HEK293T (cell line): ENCODE results near the gene F8.

Source experiments
- CTCF ChIA-PET: fragments of 350-600 bp; formaldehyde crosslinking; extraction: SDS; loops from one replicate; lab custom pipeline; 2021; ENCODE audit warnings: antibody characterized with exemption, inconsistent platforms; lab: Yijun Ruan, JAX
- POLR2A ChIA-PET: fragments of 350-600 bp; formaldehyde crosslinking; extraction: SDS; loops from one replicate; lab custom pipeline; 2020; ENCODE audit warnings: antibody characterized with exemption, inconsistent platforms; lab: Yijun Ruan, JAX
- DNase-seq: peaks from one replicate; pipeline ENCODE4 v3.0.0; 2012; ENCODE audit warnings: mixed read lengths; ENCODE audit errors: extremely low spot score
- ARNT ChIP-seq: fragments of 450-650 bp; IDR thresholded peaks from 2 replicates; pipeline ENCODE4 v1.6.1; 2017; ENCODE audit warnings: mild to moderate bottlenecking
- BHLHE40 ChIP-seq: fragments of 450-650 bp; IDR thresholded peaks from 2 replicates; pipeline ENCODE4 v1.6.1; 2016; ENCODE audit warnings: mild to moderate bottlenecking, moderate library complexity, borderline replicate concordance
- CTBP1 ChIP-seq: fragments of 450-650 bp; IDR thresholded peaks from 2 replicates; pipeline ENCODE4 v1.6.1; 2016; ENCODE audit warnings: borderline replicate concordance
- ELF4 ChIP-seq: fragments of 450-650 bp; IDR thresholded peaks from 2 replicates; pipeline ENCODE4 v1.6.1; 2017; ENCODE audit warnings: antibody characterized with exemption
- FOXA1 ChIP-seq: fragments of 450-650 bp; IDR thresholded peaks from 2 replicates; pipeline ENCODE4 v1.6.1; 2016; ENCODE audit warnings: mild to moderate bottlenecking
- FOXK2 ChIP-seq: fragments of 450-650 bp; IDR thresholded peaks from 2 replicates; pipeline ENCODE4 v1.6.1; 2016; ENCODE audit warnings: mild to moderate bottlenecking
- FOXM1 ChIP-seq: fragments of 450-650 bp; IDR thresholded peaks from 2 replicates; pipeline ENCODE4 v1.6.1; 2017; ENCODE audit warnings: mild to moderate bottlenecking, borderline replicate concordance
- HDGF ChIP-seq: fragments of 450-650 bp; IDR thresholded peaks from 2 replicates; pipeline ENCODE4 v1.6.1; 2017; ENCODE audit warnings: antibody characterized with exemption, borderline replicate concordance
- L3MBTL2 ChIP-seq: fragments of 450-650 bp; conservative IDR thresholded peaks from 2 replicates; pipeline ENCODE4 v1.6.1; 2016; ENCODE audit warnings: mild to moderate bottlenecking
- LEF1 ChIP-seq: fragments of 450-650 bp; IDR thresholded peaks from 2 replicates; pipeline ENCODE4 v1.6.1; 2017; ENCODE audit warnings: mild to moderate bottlenecking, borderline replicate concordance
- NFRKB ChIP-seq: fragments of 450-650 bp; IDR thresholded peaks from 2 replicates; pipeline ENCODE4 v1.6.1; 2016; ENCODE audit warnings: mild to moderate bottlenecking, moderate library complexity
- SP1 ChIP-seq: fragments of 450-650 bp; IDR thresholded peaks from 2 replicates; pipeline ENCODE4 v1.6.1; 2017
- SUZ12 ChIP-seq: fragments of 450-650 bp; IDR thresholded peaks from 2 replicates; pipeline ENCODE4 v1.6.1; 2016; ENCODE audit warnings: mild to moderate bottlenecking
- TARDBP ChIP-seq: fragments of 450-650 bp; IDR thresholded peaks from 2 replicates; pipeline ENCODE4 v1.6.1; 2016
- ZNF384 ChIP-seq: fragments of 450-650 bp; IDR thresholded peaks from 2 replicates; pipeline ENCODE4 v1.6.1; 2016
- TF ChIP-seq, protein P1 (sequence below): fragments of 450-650 bp; IDR thresholded peaks from 2 replicates; pipeline ENCODE4 v1.6.1; 2016

F8 gene

GRCh38 chrX:155022585-155022984, at the start of gene F8:
TSS of gene F8 (minus strand) at chrX:155022723. CDS start at chrX:155022552, 171 bp downstream.
- TF ChIP-seq NFRKB (no peak), FOXK2 (no peak), SP1 (no peak), TARDBP (no peak), FOXM1 (no peak), SUZ12 (no peak), LEF1 (no peak), FOXA1 (no peak), CTBP1 (no peak), ARNT (no peak), L3MBTL2 (no peak), HDGF (no peak), ELF4 (no peak), BHLHE40 (no peak), ZNF384 (no peak)
- TF ChIP-seq, protein P1, sequence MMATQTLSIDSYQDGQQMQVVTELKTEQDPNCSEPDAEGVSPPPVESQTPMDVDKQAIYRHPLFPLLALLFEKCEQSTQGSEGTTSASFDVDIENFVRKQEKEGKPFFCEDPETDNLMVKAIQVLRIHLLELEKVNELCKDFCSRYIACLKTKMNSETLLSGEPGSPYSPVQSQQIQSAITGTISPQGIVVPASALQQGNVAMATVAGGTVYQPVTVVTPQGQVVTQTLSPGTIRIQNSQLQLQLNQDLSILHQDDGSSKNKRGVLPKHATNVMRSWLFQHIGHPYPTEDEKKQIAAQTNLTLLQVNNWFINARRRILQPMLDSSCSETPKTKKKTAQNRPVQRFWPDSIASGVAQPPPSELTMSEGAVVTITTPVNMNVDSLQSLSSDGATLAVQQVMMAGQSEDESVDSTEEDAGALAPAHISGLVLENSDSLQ, result no peak
- ChIA-PET CTCF (no interaction called here), POLR2A (no interaction called here)
- no peak for DNase-seq

- TF ChIP-seq SP1 (no peak), NFRKB (no peak), L3MBTL2 (no peak; the same call in 1 of the 2 replicates), FOXK2 (no peak), BHLHE40 (no peak), FOXA1 (no peak), ARNT (no peak), ELF4 (no peak), TARDBP (no peak), HDGF (no peak), CTBP1 (no peak)
- TF ChIP-seq, protein P1, result no peak
- CTCF ChIA-PET, result no interaction called here
- no peak for DNase-seq
- POLR2A ChIA-PET, result interaction anchor here (1.0 kb wide), 1 partner anchor 23 kb away, joined by 3 read pairs; no protein-coding TSS in a partner anchor
Measured at GRCh38 chrX:155071694-155072280, 49.3 kb upstream of the F8 start.

DNA sequence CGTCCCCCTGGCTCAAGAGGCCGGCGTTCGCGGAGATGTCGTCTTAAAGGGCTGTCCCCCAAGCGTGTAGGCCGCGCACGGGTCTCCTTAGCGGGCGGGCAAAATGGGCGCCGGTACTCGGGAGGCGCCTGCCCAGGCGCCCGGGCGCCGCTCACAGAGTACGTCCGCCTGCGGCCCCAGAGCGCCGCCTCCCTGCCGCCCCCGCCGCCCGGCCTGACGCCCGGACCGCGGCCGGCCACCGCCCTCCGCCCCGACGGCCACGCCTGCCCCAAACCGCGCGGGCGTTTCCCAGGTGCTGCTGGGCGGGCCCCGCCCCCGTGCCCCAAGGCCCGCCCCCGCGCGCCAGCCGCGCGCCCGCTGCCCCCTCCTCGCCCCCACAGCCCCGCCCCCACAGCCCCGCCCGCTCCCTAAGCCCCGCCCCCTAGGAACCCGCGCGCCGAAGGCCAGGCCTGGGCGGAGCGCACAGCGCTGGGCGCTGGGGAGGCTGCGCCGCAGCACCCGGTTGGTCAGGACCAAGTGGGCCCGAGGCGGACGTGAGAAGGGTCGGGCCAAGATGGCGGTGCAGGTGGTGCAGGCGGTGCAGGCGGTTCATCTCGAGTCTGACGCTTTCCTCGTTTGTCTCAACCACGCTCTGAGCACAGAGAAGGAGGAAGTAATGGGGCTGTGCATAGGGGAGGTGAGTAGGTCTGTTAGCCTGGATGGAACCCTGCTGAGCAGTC, 48.6 kb upstream of the F8 start, which contains the start of the genes BRCC3, CMC4 and MTCP1:
BRCC3 (plus strand) TSS at position 534 of the 719 bp plus-strand sequence; CDS start at position 554, 20 bp downstream.
CMC4 (minus strand) TSS at position 162 of the 719 bp plus-strand sequence. CDS start 7,113 bp downstream, outside the sequence.
MTCP1 (minus strand) TSS at position 162 of the 719 bp plus-strand sequence. CDS start 5,126 bp downstream, outside the sequence.
- peak; percentile 95 for DNase-seq
- CTCF ChIA-PET, result no interaction called here
- POLR2A ChIA-PET, result interaction anchor here (0.7 to 1.0 kb wide), 2 partner anchors 23 to 44 kb away, joined by 3 read pairs; partner anchors contain the start of gene FUNDC2
- TF ChIP-seq LEF1, result no peak
- TF ChIP-seq FOXA1, result no peak
- TF ChIP-seq, protein P1, result no peak
- peak; percentile 45; the same call in 1 of the 2 replicates for TF ChIP-seq ELF4
- no peak for TF ChIP-seq BHLHE40
- TF ChIP-seq FOXK2, result no peak
- TF ChIP-seq ARNT, result no peak
- TF ChIP-seq L3MBTL2, result peak; percentile 15; the same call in 1 of the 2 replicates
- TF ChIP-seq HDGF, result no peak
- TF ChIP-seq FOXM1, result no peak
- TF ChIP-seq SP1, result no peak
- TF ChIP-seq NFRKB, result no peak

GRCh38 chrX:155070663-155070974, 48.1 kb upstream of the F8 start:
- no peak for TF ChIP-seq L3MBTL2
- TF ChIP-seq ZNF384, result no peak
- no peak for TF ChIP-seq HDGF
- no peak for TF ChIP-seq TARDBP
- no peak for TF ChIP-seq LEF1
- TF ChIP-seq ELF4, result no peak
- TF ChIP-seq FOXA1, result no peak
- TF ChIP-seq NFRKB, result no peak
- TF ChIP-seq, protein P1, result no peak
- TF ChIP-seq SUZ12, result no peak
- no peak for TF ChIP-seq BHLHE40
- TF ChIP-seq ARNT, result no peak
- ChIA-PET POLR2A (interaction anchor here (0.7 kb wide), 1 partner anchor 44 kb away, joined by 3 read pairs; the partner anchor contains the start of gene FUNDC2), CTCF (no interaction called here)
- peak; percentile 44 for DNase-seq

DNA sequence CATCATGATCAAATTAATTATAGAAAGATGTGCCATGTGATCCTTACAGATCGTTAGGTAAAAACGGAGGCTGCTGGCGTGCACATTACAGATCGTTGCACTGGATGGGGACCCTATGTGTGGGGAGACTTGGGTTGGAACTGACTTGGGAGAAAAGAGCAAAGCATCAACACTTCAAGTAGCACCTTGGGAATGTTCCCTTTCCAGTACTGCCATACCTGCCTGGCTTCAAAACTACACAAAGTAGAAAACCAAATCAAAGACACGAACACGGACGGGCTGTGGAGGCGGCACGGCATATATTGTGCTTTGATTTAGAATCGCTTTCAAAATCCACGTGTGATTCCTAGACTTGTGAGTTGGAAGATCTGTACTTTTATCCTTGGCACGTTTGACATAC, 47.5 kb upstream of the F8 start:
- POLR2A ChIA-PET, result no interaction called here
- TF ChIP-seq SP1 (no peak), FOXA1 (no peak), CTBP1 (no peak), BHLHE40 (no peak), ELF4 (no peak), ARNT (no peak), TARDBP (no peak), HDGF (no peak), NFRKB (no peak), FOXM1 (no peak), FOXK2 (no peak), SUZ12 (no peak), ZNF384 (no peak), L3MBTL2 (no peak), LEF1 (no peak)
- TF ChIP-seq, protein P1, result no peak
- CTCF ChIA-PET, result no interaction called here
- DNase-seq, result no peak
